Panc1 (cell line): ENCODE data around the gene VPS4B.

Experiments
- CTCF ChIP-seq: fragments of 450-650 bp; IDR thresholded peaks from 2 replicates; pipeline ENCODE4 v1.5.1; 2017; ENCODE audit warnings: mild to moderate bottlenecking
- POLR2AphosphoS5 ChIP-seq: IDR thresholded peaks from 2 replicates; pipeline ENCODE4 v1.6.1; 2012; ENCODE audit warnings: mild to moderate bottlenecking, low read depth, low read length, moderate library complexity
- REST ChIP-seq, 2 experiments: IDR thresholded peaks; 2 replicates each; pipeline ENCODE4 v1.6.1; 2011 to 2012; ENCODE audit warnings: low read depth in 2 of 2, control low read depth in 1 of 2, low read length in 1 of 2, mild to moderate bottlenecking in 1 of 2, moderate library complexity in 1 of 2; ENCODE audit not compliant: insufficient read depth in 1 of 2
- SIN3A ChIP-seq: IDR thresholded peaks from 2 replicates; pipeline ENCODE4 v1.6.1; 2012; ENCODE audit warnings: low read depth, mild to moderate bottlenecking, low read length, moderate library complexity, borderline replicate concordance; ENCODE audit not compliant: insufficient read depth
- TCF7L2 ChIP-seq: IDR thresholded peaks from 2 replicates; pipeline ENCODE4 v1.6.1; 2011; ENCODE audit warnings: mild to moderate bottlenecking, low read depth, low read length, inconsistent platforms

- TF ChIP-seq CTCF (no peak), REST (IDR thresholded peaks at IDR 0.05; ENCODE audit: insufficient read depth in 1 of 2, low read depth in 2 of 2, low read length in 1 of 2) (no peak), POLR2AphosphoS5 (no peak), SIN3A (no peak), TCF7L2 (no peak)
These were observed 49.1 kb downstream of the VPS4B start for GRCh38 chr18:63373161-63373560.
